ENCODE data around the gene ADGRB3.

Gene ADGRB3

DNA sequence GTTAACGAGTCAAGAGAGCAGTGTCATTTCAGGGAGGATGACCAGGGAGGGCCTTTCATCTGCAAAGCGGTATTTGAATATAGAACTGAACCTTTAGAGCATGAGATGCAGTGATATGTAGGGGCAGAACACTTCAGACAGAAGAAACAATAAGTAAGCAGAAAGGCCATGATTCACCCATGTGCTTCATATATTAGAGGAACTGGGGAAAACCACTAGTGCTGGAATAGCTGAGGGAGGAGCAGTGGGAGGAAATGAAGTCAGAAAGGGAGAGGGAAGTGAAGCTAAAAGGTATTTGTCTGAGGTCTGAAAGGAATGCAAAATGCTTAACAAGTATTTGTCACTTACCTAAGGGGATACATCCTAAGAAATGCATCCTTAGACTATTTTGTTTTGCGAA, 391.2 kb downstream of the ADGRB3 start:
- Histone ChIP-seq H3K4me2 (ENCODE audit: low read length) (no peak overlapping the region), H3K27me3 (ENCODE audit: insufficient read depth, low read length) (no peaks in the 10 kb centered on the region), H3K9me2 (ENCODE audit: low read depth, low read length) (no peaks in the 10 kb centered on the region), H3K36me3 (ENCODE audit: insufficient read depth, low read length) (no peaks in the 10 kb centered on the region), H3K4me1 (ENCODE audit: insufficient read depth, low read length, severe bottlenecking) (no peaks in the 10 kb centered on the region), H4K20me1 (ENCODE audit: insufficient read depth, low read length) (no peaks in the 10 kb centered on the region), H3K9me3 (ENCODE audit: low read length) (no peaks in the 10 kb centered on the region), H3F3A (ENCODE audit: insufficient read depth, low read length) (no peaks in the 10 kb centered on the region), H3K4me3 (ENCODE audit: low read depth, low read length, poor library complexity, severe bottlenecking) (no peak overlapping the region), H2AFZ (ENCODE audit: low read length) (no peak overlapping the region), H3K9ac (ENCODE audit: low read length) (no peak overlapping the region), H3K79me2 (ENCODE audit: insufficient read depth, low read length) (no peaks in the 10 kb centered on the region), H3K27ac (ENCODE audit: low read depth, low read length, poor library complexity, severe bottlenecking) (no peak overlapping the region)
- TF ChIP-seq EZH2 (IDR thresholded peaks at IDR 0.05; ENCODE audit: borderline replicate concordance, low read length): no peak
- TF ChIP-seq, protein P1, sequence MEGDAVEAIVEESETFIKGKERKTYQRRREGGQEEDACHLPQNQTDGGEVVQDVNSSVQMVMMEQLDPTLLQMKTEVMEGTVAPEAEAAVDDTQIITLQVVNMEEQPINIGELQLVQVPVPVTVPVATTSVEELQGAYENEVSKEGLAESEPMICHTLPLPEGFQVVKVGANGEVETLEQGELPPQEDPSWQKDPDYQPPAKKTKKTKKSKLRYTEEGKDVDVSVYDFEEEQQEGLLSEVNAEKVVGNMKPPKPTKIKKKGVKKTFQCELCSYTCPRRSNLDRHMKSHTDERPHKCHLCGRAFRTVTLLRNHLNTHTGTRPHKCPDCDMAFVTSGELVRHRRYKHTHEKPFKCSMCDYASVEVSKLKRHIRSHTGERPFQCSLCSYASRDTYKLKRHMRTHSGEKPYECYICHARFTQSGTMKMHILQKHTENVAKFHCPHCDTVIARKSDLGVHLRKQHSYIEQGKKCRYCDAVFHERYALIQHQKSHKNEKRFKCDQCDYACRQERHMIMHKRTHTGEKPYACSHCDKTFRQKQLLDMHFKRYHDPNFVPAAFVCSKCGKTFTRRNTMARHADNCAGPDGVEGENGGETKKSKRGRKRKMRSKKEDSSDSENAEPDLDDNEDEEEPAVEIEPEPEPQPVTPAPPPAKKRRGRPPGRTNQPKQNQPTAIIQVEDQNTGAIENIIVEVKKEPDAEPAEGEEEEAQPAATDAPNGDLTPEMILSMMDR (IDR thresholded peaks at IDR 0.05; ENCODE audit: low read length): no peak

GRCh38 chr6:69026715-69027114, 391.6 kb downstream of the ADGRB3 start:
- no peaks in the 10 kb centered on the region for H3K4me1 ChIP-seq (ENCODE audit: insufficient read depth, low read length, severe bottlenecking)
- H3K4me2 ChIP-seq (ENCODE audit: low read length): no peak overlapping the region
- H3K27me3 ChIP-seq (ENCODE audit: insufficient read depth, low read length): no peaks in the 10 kb centered on the region
- H3K4me3 ChIP-seq (ENCODE audit: low read depth, low read length, poor library complexity, severe bottlenecking): no peak overlapping the region
- H3K27ac ChIP-seq (ENCODE audit: low read depth, low read length, poor library complexity, severe bottlenecking): no peak overlapping the region
- no peaks in the 10 kb centered on the region for H4K20me1 ChIP-seq (ENCODE audit: insufficient read depth, low read length)
- TF ChIP-seq, protein P1 (IDR thresholded peaks at IDR 0.05; ENCODE audit: low read length): no peak
- no peak for TF ChIP-seq EZH2 (IDR thresholded peaks at IDR 0.05; ENCODE audit: borderline replicate concordance, low read length)
- no peaks in the 10 kb centered on the region for H3K9me3 ChIP-seq (ENCODE audit: low read length)
- H3K9ac ChIP-seq (ENCODE audit: low read length): no peak overlapping the region
- no peaks in the 10 kb centered on the region for H3F3A ChIP-seq (ENCODE audit: insufficient read depth, low read length)
- H3K36me3 ChIP-seq (ENCODE audit: insufficient read depth, low read length): no peaks in the 10 kb centered on the region
- H3K79me2 ChIP-seq (ENCODE audit: insufficient read depth, low read length): no peaks in the 10 kb centered on the region
- no peak overlapping the region for H2AFZ ChIP-seq (ENCODE audit: low read length)
- no peaks in the 10 kb centered on the region for H3K9me2 ChIP-seq (ENCODE audit: low read depth, low read length)

DNA sequence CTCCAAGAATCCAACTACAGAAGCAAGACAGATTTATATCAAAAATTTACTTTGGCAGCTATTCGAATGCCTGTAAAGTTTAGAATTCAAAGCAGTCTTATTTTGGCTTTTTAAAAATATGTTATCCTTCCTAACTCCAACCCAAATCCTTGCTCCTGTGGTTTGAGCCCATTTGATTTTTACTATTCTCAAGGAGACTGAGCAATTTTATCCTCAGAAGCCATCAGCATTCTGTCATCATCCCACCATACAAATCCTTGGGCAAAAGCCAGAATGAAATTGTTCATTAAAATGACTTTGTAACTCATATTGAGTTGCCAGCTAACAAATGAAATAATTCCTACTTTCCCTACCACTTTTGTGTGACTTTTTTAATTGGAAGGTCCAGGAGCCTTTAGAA, 392.8 kb downstream of the ADGRB3 start:
- Histone ChIP-seq H4K20me1 (ENCODE audit: insufficient read depth, low read length) (no peaks in the 10 kb centered on the region), H3K4me3 (ENCODE audit: low read depth, low read length, poor library complexity, severe bottlenecking) (no peak overlapping the region), H3K27me3 (ENCODE audit: insufficient read depth, low read length) (no peaks in the 10 kb centered on the region), H3K27ac (ENCODE audit: low read depth, low read length, poor library complexity, severe bottlenecking) (no peak overlapping the region), H3K4me2 (ENCODE audit: low read length) (no peak overlapping the region), H3K9me3 (ENCODE audit: low read length) (no peaks in the 10 kb centered on the region), H2AFZ (ENCODE audit: low read length) (no peak overlapping the region), H3K9ac (ENCODE audit: low read length) (no peak overlapping the region), H3K9me2 (ENCODE audit: low read depth, low read length) (no peaks in the 10 kb centered on the region), H3K79me2 (ENCODE audit: insufficient read depth, low read length) (no peaks in the 10 kb centered on the region), H3K36me3 (ENCODE audit: insufficient read depth, low read length) (no peaks in the 10 kb centered on the region), H3K4me1 (ENCODE audit: insufficient read depth, low read length, severe bottlenecking) (no peaks in the 10 kb centered on the region), H3F3A (ENCODE audit: insufficient read depth, low read length) (no peaks in the 10 kb centered on the region)
- TF ChIP-seq, protein P1 (IDR thresholded peaks at IDR 0.05; ENCODE audit: low read length): no peak
- TF ChIP-seq EZH2 (IDR thresholded peaks at IDR 0.05; ENCODE audit: borderline replicate concordance, low read length): no peak
